Suprapubic skin (tissue), 4 donors: ENCODE data around the gene RELCH. TPM values are rescaled to one million over a fixed set of nuclear protein-coding genes. Genes with fewer than 3 reads are reported as not detected.
"Not testable (repeated sequence)": the region's sequence is repeated elsewhere in the genome, so short reads cannot be mapped to it uniquely, and the experiment has no call there.

ENCODE experiments used
- DNase-seq, 2 donors: peaks; one replicate each; pipeline ENCODE4 v3.0.0-alpha.2; 2019; ENCODE audit warnings: low spot score in 2 of 2
- H3K27ac ChIP-seq: fragments of 200-600 bp; sonication (generic); one replicate; pipeline ENCODE4 v1.5.1; 2019
- H3K27me3 ChIP-seq: fragments of 200-600 bp; sonication (generic); one replicate; pipeline ENCODE4 v1.5.1; 2019
- H3K36me3 ChIP-seq: fragments of 200-600 bp; sonication (generic); one replicate; pipeline ENCODE4 v1.5.1; 2019
- H3K4me1 ChIP-seq: fragments of 200-600 bp; sonication (generic); one replicate; pipeline ENCODE4 v1.5.1; 2019
- H3K4me3 ChIP-seq: fragments of 200-600 bp; sonication (generic); one replicate; pipeline ENCODE4 v1.5.1; 2019; ENCODE audit warnings: mild to moderate bottlenecking
- H3K9me3 ChIP-seq: fragments of 200-600 bp; sonication (generic); one replicate; pipeline ENCODE4 v1.5.1; 2019
- CTCF ChIP-seq, 2 donors: fragments of 200-600 bp in 1 of 2; fragments of 450-650 bp in 1 of 2; sonication (generic) in 1 of 2; IDR thresholded peaks; one replicate each; pipeline ENCODE4 v1.5.1; 2016 to 2019; ENCODE audit warnings: antibody characterized with exemption in 2 of 2, mild to moderate bottlenecking in 1 of 2, moderate library complexity in 1 of 2
- EP300 ChIP-seq: sonication (generic); formaldehyde crosslinking; IDR thresholded peaks from one replicate; pipeline ENCODE4 v1.6.1; 2017; ENCODE audit warnings: antibody characterized with exemption
- POLR2A ChIP-seq, 2 donors: fragments of 450-650 bp; IDR thresholded peaks; one replicate each; pipeline ENCODE4 v1.6.1; 2017; ENCODE audit warnings: antibody characterized with exemption in 2 of 2, mild to moderate bottlenecking in 2 of 2, moderate library complexity in 2 of 2
- POLR2AphosphoS5 ChIP-seq, 3 donors: sonication (generic); formaldehyde crosslinking; IDR thresholded peaks; one replicate each; pipeline ENCODE4 v1.6.1; 2017; ENCODE audit warnings: antibody characterized with exemption in 3 of 3
- WGBS: methylation state at CpG from one replicate; pipeline ENCODE4 v1.1.5; 2018; 5-methylcytosine and 5-hydroxymethylcytosine counted together
- total RNA-seq, 4 donors: library from RNA; depleted of rRNA; stranded (reverse); fragments of >200 nt; gene quantifications; one replicate each; pipeline ENCODE4 v1.1.0, GENCODE V29; 2016

Gene RELCH
- total RNA-seq, 4 donors from 2014 or later, result 54.2 to 108 (median 61.9) TPM

GRCh38 chr18:62152844-62153243 lies 34.2 kb upstream of the RELCH start:
- 87% methylated on average over 1 of the region's 1 CpG for WGBS
- H3K27ac ChIP-seq, result no peak overlapping the region
- H3K27me3 ChIP-seq, result no peaks in the 10 kb centered on the region
- DNase-seq, result no peak
- H3K9me3 ChIP-seq, result no peaks in the 10 kb centered on the region
- H3K4me3 ChIP-seq, result no peak overlapping the region
- TF ChIP-seq POLR2A (IDR thresholded peaks at IDR 0.05), result no peak
- no peak for TF ChIP-seq EP300
- TF ChIP-seq CTCF (IDR thresholded peaks at IDR 0.05), result no peak
- TF ChIP-seq POLR2AphosphoS5 (IDR thresholded peaks at IDR 0.05), result no peak
- H3K36me3 ChIP-seq, result peaks cover 22% of the 10 kb centered on the region
- no peaks in the 10 kb centered on the region for H3K4me1 ChIP-seq

- Histone ChIP-seq H3K27me3 (no peaks in the 10 kb centered on the region), H3K27ac (no peak overlapping the region), H3K9me3 (no peaks in the 10 kb centered on the region), H3K4me1 (no peaks in the 10 kb centered on the region), H3K36me3 (peaks cover 28% of the 10 kb centered on the region), H3K4me3 (no peak overlapping the region)
- DNase-seq, result no peak
- 96% methylated on average over 1 of the region's 1 CpG for WGBS
- TF ChIP-seq EP300 (no peak), POLR2A (IDR thresholded peaks at IDR 0.05) (no peak), CTCF (IDR thresholded peaks at IDR 0.05) (no peak), POLR2AphosphoS5 (IDR thresholded peaks at IDR 0.05) (no peak)
These were observed 29.2 kb upstream of the RELCH start for GRCh38 chr18:62157843-62158242.

GRCh38 chr18:62164310-62164709 lies 22.7 kb upstream of the RELCH start:
- H3K36me3 ChIP-seq, result peaks cover 10% of the 10 kb centered on the region
- H3K27ac ChIP-seq, result no peak overlapping the region
- WGBS, result 92% methylated on average over 7 of the region's 7 CpGs
- no peak overlapping the region for H3K4me3 ChIP-seq
- no peaks in the 10 kb centered on the region for H3K27me3 ChIP-seq
- no peaks in the 10 kb centered on the region for H3K9me3 ChIP-seq
- DNase-seq, result no peak
- TF ChIP-seq CTCF (IDR thresholded peaks at IDR 0.05), result no peak
- TF ChIP-seq POLR2A (IDR thresholded peaks at IDR 0.05), result no peak
- TF ChIP-seq POLR2AphosphoS5 (IDR thresholded peaks at IDR 0.05), result no peak
- H3K4me1 ChIP-seq, result no peaks in the 10 kb centered on the region

GRCh38 chr18:62164855-62165487 lies 22.1 kb upstream of the RELCH start:
- no peaks in the 10 kb centered on the region for H3K9me3 ChIP-seq
- TF ChIP-seq POLR2AphosphoS5 (IDR thresholded peaks at IDR 0.05) (no peak), CTCF (IDR thresholded peaks at IDR 0.05) (no peak), EP300 (no peak)
- no peaks in the 10 kb centered on the region for H3K4me1 ChIP-seq
- no peak for DNase-seq
- 71% methylated on average over 5 of the region's 5 CpGs for WGBS
- no peak overlapping the region for H3K27ac ChIP-seq
- H3K36me3 ChIP-seq, result peaks cover 5% of the 10 kb centered on the region
- no peaks in the 10 kb centered on the region for H3K27me3 ChIP-seq
- H3K4me3 ChIP-seq, result no peak overlapping the region

GRCh38 chr18:62165583-62165982 lies 21.5 kb upstream of the RELCH start:
- no peak overlapping the region for H3K27ac ChIP-seq
- no peaks in the 10 kb centered on the region for H3K9me3 ChIP-seq
- no peak for DNase-seq
- H3K27me3 ChIP-seq, result no peaks in the 10 kb centered on the region
- no peaks in the 10 kb centered on the region for H3K4me1 ChIP-seq
- H3K4me3 ChIP-seq, result no peak overlapping the region
- WGBS, result 92% methylated on average over 3 of the region's 3 CpGs
- no peak for TF ChIP-seq POLR2A (IDR thresholded peaks at IDR 0.05)
- TF ChIP-seq POLR2AphosphoS5 (IDR thresholded peaks at IDR 0.05), result no peak
- TF ChIP-seq EP300, result no peak
- TF ChIP-seq CTCF (IDR thresholded peaks at IDR 0.05), result no peak
- H3K36me3 ChIP-seq, result peaks cover 4% of the 10 kb centered on the region

GRCh38 chr18:62166524-62166923 lies 20.5 kb upstream of the RELCH start:
- not testable (repeated sequence) for H3K27me3 ChIP-seq, DNase-seq, H3K4me3 ChIP-seq, H3K9me3 ChIP-seq, H3K36me3 ChIP-seq, H3K27ac ChIP-seq, H3K4me1 ChIP-seq
- 94% methylated on average over 1 of the region's 1 CpG for WGBS
